HG03175 (cell line): ENCODE results near the gene ADGRD2.

Source experiments
- ATAC-seq: cut with Tn5 transposase; IDR thresholded peaks from one replicate; pipeline ENCODE4 v1.9.1; 2021; ENCODE audit warnings: mild to moderate bottlenecking, moderate library complexity; ENCODE audit not compliant: unreplicated experiment

Gene ADGRD2

DNA sequence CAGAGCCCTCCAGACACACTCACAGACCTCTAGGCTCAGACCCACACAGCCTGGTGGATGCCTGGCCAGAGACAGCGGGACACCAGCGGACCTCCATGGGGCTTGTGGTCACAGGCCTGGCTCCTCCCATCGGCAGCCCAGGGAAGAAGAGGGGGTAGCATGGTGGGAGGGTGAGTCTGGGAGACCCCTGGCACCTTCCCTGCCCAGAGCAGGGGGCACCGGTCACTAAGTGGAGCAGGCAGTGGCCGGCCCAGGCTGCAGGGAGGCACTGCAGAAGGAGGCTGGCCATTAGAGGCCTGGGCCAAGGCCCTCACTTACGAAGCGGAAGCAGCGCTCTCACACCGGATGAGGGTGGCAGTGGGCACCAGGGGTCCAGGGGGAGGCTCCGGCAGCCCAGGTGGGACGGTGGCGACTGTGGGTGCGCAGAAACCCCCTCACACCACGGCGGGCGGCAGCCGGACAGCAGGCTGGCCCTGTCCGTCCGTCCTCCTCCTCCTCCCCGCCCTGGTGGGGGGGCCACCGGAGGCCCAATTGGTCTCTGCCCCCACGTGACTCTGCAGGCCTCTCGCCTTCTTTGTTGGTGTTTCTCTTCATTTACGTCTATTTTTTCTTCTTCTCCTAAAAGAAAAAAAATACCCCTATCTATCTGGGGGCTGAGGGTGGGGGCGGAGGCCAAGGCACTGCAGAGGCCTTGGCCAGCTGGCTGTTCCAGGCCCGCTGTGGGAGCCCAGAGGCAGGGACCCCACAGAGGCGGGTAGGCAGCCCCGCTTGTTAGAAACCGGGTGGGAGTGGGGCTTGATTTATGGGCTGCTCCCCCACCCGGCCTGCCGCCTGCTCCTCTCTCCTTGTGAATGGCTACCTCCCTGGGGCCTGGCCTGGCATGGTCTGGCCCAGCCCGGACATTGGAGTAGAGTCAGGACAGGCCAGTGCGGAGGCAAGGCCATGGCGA is 57.0 kb downstream of the ADGRD2 start, which contains the start of gene NR5A1:
Gene NR5A1 (minus strand): TSS at position 469 of the 949 bp plus-strand sequence. CDS start 4,004 bp downstream, outside the sequence.
- no peak for ATAC-seq

DNA sequence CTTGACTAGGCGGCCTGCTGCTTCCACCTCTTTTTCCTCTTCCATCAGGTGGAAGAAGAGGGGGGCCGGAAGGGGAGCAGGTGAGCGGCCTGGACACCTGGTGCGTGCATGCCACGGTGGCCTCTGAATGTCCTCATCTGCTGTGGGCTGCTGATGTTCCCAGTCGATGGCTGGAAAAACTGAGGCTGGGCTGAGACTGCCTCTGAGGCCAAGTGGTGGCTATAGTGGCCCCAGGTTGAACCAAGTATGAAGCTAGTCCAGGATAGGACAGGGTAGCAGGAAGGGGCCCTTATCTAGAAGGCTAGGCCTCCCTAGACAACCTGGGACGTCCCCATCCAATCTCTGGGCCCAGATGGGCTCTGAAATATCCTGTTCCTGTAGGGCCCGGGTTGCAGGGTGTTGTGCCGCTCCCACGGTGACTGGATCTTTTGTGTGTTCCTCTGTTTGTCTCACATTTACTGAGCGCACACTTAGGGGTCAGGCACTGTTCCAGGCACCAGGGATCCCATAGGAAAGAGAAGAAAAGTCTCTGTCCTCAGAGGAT is 57.7 kb downstream of the ADGRD2 start:
- no peak for ATAC-seq

DNA sequence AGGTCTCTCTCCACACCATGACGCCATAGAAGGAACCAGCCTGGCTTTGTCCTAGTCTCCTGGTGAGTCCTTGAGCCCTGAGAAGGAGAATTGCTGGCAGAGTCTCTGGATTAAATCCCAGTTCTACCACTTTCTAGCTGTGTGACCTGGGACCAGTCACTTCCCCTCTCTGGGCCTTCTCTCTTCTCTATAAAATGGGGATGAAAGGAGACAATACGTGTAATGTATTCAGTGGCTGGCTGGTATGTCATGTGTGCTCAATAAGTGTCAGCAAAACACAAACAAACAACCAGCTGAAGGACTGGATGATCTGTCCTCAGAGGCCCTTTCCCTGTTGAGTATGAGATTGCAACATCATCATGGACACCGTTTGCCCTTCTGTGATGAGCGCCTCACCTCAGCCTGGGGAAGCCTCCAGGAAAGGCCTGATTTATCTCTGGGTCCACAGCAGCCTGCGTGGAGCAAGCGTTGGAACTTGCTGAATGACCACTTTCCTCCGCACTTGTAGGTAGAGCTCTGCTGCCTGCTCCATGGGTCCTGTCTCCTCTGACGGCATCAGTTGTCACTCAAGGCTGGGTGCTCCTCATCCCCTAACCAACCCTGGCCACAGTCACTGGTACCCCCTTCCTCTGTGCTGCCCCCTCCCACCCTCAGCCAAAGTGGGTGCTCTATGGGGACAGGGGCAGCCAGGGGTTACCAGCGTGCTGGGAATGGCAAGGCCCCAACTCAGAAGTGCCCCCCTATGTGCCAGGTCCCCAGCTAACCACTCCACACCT is 60.6 kb downstream of the ADGRD2 start:
- ATAC-seq, result no peak

DNA sequence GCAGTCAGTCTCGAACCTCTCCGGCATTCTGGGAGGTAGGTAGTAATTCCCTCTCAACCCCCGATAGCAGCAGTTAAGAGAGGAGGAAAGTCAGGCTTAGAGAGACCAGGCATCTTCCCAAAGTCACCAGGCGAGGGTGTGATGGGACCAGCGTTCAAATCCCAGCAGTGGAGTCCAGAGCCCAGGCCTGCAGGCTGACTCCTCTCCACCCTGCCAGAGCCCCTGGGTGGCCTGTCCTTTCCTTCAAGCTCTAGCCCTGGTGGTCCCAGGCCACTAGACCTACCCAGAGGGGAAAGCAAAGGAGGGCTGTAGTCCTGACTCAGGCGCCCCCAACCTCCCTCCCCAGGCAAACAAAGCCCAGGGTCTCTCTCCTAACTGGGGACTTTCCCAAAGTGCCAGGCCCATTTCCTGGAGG is 61.2 kb downstream of the ADGRD2 start:
- no peak for ATAC-seq

DNA sequence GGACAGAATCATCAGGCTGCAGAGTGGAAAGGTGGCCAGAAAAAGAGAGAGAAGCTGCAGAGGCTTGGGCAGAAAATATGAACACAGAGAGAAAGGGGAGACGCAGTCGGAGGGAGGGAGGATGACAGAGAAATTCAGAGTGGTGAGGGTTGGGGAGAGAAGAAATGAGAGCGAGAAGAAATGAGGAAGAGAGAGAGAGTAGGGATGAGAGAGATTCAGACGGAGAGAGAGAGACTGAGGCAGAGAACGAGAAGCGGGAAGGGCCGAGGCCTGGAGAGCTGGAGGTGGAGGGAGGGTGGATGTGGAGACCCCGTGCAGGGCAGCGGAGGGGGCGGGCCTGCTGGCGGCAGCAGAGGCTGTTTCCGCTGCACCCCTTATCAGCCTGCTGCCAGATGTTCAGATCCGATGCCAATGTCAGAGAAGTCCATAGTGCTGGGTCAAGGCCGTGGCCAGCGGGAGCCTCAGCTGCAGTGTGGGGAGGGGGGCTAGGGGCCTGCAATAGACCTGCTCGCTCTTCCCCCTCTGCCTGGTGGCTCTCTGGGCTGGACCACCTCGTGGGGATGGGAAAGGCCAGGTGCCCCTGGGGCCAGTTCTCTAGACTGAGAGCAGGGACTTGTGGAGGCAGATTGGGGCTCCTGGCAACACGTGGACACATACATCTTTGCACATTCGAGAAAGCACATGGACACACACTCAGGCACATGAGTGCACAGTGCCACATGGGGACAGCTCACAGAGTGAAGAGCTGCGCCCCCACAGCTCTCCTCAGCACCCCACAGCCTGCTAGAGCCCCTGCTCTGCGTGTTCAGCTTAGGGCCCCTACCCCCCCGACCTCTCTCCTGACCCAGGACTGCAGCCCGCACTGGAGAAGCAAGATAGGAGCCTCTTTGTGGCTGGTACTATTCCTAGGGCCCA is 61.9 kb downstream of the ADGRD2 start:
- ATAC-seq, result no peak

DNA sequence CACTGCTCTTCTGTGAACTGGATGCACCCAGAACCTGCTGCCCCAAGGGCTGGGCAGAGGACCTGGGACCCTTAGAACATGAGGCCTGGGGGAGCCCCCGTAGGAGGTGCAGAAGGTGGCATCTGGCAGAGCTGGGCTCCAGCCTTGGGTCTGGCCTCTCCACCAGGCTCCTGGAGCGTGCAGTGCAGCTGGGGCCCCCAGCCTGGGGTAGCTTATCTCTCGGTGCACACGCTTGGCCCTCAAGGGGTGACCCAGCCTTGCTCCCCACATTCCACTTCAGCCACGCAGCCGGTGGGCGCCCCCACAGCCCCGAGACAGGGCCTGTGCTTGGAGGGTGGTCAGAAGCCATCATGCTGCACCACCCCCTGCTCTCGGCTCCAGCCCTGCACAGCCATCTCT is 62.6 kb downstream of the ADGRD2 start:
- ATAC-seq, result no peak

DNA sequence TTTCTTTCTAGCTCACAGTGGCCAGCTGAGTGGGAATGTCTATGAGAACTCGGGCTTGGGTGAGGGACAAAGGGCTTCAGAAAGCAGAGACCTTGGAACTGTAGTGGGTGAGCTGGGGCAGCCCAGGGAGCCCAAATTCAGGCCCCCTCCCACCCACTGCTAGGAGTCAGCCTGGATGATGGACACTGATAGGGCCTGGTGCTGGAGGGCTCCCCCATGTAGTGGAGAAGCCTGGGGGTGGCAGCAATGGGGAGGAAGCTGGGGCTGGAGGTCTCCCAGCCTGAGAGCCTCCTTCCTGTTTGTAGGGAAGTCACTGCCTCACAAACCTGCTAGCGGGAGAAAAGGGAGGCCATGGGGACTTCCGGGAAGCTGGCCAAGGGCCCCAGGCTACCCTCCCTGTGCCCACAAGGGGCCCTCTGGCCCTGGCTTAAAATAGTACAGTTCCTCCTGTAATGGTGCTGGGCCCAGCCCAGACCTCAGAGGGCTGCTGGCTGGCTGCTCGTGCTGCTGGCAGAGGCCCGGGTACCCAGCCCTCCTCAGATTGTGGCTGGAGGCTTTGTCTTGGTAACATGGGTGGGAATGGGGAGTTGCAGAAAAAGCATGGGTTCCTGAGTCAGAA is 63.2 kb downstream of the ADGRD2 start:
- ATAC-seq, result no peak

DNA sequence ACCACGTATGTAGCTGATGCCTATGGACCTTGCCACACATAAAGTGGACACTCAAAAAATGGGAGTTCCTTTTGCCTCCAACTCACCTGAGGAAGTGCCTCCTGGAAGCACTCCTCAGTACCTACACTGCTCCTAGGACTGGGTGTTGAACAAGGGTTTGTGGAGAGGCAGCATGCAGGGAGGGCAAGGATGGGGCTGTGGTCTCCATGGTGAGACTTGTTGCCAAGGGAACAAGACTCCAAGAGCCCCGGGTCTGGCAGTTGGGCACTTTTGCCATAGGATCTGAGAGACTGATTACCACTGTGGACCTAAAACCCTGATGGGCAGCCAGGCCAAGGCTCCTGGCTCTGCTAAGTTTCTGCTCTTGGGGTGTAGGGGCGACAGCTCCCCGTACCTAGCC is 63.9 kb downstream of the ADGRD2 start:
- ATAC-seq, result no peak

DNA sequence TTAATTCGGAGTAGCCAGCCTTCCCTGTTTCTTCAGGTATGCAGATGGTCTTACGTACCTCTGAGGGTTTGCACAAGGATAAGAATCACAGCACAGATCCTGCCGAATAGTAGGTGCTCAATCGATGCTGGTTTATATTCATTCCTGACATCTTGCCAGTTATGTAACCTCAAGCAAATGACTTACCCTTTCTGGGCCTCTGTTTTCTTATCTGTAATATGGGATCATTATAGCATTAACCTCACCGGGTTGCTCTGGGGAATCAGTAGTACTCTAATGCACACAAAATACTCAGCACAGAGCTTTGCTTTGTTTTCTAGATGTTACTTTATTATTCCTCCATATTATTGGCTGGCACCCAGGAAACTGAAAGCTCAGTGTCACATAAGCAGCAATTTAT is 64.6 kb downstream of the ADGRD2 start:
- ATAC-seq, result no peak

DNA sequence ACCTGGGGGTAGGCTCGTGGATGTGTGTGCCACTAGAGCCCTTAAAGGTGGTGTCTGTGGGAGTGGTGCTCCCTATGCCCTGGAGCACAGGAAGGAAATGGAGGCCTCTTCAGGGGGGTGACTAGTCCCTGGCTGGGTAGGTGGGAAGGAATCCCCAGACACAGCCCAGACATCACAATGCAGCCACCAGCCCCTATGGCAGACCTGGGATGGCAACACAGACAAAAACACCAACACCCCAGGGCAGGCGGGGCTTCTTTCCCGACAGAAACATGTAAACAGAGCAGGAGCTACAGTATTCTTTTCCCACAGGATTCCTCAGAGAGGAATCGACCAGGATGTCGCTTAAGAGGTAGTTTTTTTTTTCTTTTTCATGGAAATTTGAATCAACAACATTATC is 67.3 kb downstream of the ADGRD2 start:
- ATAC-seq, result no peak

DNA sequence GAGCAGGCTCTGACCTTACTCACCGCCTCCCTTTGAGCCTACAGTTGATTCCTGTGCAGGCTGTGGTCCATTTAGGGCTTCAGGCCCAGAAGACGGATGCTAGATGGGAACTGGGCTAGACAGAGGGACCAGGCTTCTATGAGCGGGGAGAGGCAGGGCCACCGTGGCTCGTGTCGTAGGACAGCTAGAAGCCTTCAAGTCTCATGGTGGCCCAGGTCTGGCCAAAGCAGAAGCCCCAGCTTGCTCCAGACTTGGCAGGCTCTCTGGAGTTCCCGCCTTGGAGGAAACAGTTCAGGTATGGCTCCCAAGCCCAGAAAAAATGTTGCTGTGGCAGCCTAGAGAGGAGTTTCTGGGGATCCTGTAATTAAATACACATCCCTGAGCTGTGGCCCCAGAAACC is 67.9 kb downstream of the ADGRD2 start:
- no peak for ATAC-seq

DNA sequence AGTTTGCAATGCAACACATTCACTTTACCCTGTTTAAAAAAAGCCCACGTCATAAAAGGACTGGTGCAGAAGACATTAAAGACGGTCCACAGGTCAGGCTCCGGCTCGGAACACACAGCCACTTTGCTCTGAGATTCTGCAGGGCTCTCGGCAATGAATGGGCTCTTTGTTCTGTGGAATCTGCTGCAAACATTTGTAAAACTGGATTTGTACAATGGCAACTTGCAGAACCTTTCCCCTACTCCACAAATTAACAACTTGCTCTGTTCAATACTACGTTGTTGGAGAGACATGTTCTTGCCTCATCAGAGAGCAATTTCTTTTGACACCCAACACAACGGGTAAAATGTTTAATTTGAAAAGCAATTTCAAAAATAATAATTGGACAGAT is 70.0 kb downstream of the ADGRD2 start:
- no peak for ATAC-seq

DNA sequence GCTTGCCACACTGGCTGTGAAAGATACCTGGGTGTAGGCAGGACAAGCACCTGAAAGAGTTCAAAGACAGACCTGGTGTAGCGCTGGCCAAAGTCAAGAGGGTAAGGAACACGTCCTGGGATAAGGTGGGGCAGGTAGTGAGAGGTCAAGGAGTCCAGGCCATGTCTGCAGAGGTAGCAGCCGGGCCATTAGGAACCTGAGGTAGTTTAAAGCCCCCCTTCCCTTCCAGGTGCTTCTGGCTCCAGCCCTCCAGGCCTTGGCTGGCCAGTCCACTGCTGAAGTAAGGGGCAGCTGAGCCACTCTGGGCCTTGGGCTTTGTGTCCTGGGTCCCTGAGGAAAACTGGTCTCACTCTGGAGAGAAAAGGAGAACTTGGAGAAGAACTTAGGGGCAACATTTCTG is 70.9 kb downstream of the ADGRD2 start:
- ATAC-seq, result no peak

DNA sequence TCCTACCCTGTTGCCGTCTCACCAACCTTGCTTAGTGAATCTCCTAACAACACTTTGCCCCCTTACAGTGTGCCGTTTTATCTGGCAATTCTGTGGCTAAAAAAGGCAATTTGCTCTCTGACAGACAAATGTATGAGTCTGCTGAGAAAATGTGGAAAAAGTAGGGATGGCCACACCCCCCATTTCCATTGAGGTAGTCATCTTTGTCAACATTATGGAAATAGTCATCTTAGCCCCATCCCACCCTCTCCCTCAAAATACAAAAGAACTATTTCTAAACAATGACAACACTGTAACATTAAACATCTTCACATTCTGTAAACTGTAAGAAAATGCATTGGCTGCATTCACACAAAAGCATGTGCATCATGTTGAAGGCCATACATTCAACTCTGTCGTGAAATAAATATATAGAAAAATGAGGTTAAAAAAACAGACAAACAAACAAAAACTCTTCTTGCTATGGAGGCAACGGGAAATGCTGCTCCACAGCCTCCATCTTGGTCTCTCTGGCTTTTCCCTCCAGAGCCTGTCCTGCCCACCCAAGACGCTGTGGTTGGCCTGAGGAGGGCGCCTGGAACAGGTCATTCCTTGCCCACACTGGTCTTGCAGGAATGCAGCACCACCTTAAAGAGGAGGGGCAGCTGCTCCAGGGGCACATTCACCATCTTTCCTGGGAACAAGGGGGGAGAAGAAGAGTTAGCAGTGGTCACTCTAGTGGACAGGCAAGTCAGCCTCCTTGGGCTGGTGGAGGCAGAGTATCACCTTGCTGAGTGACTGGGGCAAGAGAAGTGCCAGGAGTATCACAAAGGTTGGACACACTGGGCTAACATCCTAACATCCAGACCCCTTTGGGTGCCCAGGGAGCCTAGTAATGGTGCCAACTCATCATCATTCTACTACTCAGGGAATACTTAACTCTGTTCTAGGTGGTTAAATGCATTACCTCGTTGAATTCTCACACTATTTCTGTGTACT is 72.2 kb downstream of the ADGRD2 start:
- ATAC-seq, result no peak

DNA sequence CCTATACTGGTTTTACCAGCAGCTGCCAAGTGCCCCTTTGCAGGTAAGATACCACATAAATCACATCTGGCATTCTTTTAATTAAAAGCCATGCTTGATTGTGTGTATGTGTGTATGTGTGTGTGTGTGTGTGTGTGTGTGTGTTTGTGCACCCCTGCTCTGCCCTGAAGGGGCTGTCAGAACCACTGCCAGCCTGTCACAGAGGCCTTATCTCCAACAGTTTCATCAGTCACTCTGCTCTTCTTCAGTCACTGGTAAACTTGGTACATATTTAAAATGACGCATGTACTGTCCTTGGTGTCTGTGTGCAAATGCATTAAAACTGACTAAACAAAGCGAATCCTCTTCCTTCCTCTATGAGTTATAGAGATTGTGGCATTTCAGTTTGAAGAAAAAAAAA is 75.9 kb downstream of the ADGRD2 start:
- ATAC-seq, result no peak

DNA sequence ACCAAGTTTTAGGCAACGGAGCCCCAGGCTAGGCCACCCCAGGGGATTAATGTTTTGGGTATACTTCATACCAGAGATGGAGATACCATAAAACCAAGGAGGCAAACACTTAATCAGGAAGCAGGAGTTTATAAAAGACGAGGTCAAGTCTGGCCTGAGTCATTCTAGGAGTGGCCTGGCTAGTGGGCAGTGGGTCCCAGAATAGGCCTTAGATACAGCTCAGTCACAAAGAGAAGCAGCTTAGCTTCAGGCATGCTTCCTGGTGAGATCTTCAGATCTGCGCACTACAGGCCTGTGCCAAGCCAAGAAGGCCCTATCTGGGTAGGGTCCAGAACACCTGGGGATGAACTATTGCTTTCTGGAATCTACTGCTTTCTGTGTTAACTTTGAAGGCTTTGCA is 77.5 kb downstream of the ADGRD2 start:
- no peak for ATAC-seq
